Fibroblast of lung (primary cell): ENCODE results near the gene SETBP1.

Experiments used
- EZH2 ChIP-seq: IDR thresholded peaks from 2 replicates; pipeline ENCODE4 v1.5.1; 2012; ENCODE audit warnings: low read length, control low read depth, mild to moderate bottlenecking; ENCODE audit errors: missing control alignments
- TF ChIP-seq, protein P1 (sequence below), 2 donors: IDR thresholded peaks in 1 of 2; conservative IDR thresholded peaks in 1 of 2; 1 replicate in 1 of 2; 2 replicates in 1 of 2; pipeline ENCODE4 v1.5.1; 2011 to 2012; ENCODE audit warnings: low read length in 2 of 2, control low read depth in 1 of 2, inconsistent platforms in 1 of 2, low read depth in 1 of 2, mild to moderate bottlenecking in 1 of 2

DNA sequence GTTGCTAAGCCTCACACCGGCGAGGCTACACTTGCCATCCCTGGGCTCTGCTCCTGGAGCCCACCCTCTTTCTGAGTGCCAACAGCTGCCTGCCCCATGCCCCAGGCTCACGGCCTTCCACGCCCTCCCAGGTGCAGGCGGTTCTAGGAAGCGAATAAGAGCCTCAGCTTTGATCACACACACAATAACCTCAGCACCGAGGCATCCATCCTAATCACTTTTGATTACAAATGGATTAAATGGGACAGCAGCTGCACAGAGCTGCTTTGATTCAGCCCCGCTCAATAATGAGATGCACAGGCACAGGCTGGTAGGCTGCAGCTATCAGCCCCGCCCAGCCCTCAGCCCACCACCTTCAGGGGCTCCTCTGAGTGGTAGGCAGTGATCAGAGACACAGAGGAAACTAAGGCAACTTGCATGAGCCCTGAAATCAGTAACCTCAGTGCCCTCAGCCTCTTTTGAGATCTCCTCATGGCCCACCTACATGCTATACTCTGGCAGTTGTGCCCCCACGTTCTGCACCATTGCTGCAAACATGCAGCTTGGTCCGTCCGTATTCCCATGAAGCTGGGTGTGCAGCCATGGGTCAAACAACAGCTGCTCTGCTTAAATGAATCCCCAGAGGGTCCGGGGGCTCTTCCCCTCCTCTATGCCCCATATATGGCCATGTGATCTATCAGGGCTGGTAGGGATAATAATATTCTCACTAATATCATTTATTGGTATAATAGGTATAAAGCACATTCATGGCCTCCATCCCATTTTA, 171.4 kb downstream of the SETBP1 start:
- TF ChIP-seq, protein P1, sequence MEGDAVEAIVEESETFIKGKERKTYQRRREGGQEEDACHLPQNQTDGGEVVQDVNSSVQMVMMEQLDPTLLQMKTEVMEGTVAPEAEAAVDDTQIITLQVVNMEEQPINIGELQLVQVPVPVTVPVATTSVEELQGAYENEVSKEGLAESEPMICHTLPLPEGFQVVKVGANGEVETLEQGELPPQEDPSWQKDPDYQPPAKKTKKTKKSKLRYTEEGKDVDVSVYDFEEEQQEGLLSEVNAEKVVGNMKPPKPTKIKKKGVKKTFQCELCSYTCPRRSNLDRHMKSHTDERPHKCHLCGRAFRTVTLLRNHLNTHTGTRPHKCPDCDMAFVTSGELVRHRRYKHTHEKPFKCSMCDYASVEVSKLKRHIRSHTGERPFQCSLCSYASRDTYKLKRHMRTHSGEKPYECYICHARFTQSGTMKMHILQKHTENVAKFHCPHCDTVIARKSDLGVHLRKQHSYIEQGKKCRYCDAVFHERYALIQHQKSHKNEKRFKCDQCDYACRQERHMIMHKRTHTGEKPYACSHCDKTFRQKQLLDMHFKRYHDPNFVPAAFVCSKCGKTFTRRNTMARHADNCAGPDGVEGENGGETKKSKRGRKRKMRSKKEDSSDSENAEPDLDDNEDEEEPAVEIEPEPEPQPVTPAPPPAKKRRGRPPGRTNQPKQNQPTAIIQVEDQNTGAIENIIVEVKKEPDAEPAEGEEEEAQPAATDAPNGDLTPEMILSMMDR (conservative IDR thresholded peaks at IDR 0.05 in 1 of 2, IDR thresholded peaks at IDR 0.05 in 1 of 2; ENCODE audit: low read depth in 1 of 2, low read length in 2 of 2): no peak
- TF ChIP-seq EZH2: no peak
